Measurements from ENCODE around the gene GAS1.

GAS1 gene

DNA sequence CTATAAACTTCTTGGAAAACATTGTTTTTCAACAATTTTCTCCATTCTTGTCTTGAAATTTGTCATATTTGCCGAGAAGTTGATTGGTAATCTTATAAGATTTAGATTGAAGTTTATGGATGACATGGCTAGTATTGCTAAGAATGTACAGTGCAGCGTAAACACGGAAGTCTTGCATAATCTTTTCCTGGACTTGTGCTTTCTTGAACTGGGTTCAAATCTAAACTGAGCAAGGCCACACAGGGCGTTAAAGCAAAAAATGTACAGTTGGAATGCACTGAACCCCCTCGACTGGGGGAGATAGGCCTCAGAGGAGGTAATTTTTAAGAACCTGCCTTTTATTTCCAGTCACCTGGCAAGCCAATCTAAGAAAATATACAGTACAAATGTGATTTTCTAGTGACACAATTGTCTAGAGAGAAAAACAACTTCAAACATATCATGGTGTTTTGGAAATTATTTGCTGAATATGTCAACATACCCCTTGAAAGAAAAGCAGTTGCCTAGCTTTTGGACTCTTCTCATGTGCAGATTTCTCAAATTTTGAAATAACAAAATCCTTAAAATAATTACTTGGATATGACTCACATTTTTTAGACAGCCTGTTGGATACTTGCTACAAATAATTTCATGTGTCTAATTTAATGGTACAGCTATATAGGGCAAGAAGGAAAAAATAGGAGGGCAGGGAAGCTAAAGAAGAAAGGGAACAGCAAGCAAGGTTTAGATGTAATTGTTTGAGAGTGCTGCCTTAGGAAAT, 18.5 kb upstream of the GAS1 start:
- no peak for DNase-seq (ENCODE audit: low read depth in 2 of 2)

DNA sequence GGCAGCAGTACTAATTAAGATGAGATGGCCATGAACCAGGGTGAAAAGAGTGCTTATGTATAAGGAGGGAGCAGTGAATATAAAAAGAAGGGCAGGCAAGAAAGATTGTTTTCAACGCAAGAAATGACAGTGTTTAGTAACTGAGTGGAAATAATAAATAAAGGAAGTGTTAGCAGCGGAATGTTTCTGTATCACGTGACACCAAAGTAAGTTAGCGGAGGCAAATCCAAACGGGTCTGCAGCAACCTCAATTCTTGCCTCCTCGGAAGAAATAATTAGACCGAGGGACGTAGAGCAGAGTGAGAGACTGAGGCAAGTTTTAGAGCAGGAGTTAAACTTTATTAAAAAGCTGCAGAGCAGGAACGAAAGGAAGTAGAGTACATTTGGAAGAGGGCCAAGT, 15.4 kb upstream of the GAS1 start:
- DNase-seq (ENCODE audit: low read depth in 2 of 2): no peak

DNA sequence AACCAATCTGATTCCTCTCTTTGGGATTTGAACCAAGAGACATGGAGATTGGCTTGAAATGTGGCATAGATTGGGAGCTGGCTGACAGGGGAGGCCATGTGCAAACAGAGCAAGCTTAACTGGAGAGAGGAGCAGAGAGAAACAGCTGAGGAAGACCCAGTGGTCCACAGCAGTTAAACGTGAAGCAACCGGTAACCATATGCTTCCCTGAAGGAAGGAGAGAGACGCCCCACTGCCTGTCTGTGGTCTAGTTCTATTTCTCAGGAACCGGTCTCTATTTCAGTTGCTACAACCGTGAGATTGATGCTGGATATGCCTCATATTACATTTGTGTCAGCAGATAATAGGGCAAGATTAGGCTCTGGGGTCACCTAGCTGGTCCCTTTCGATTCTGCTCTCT, 13.6 kb upstream of the GAS1 start:
- DNase-seq (ENCODE audit: low read depth in 2 of 2): no peak

DNA sequence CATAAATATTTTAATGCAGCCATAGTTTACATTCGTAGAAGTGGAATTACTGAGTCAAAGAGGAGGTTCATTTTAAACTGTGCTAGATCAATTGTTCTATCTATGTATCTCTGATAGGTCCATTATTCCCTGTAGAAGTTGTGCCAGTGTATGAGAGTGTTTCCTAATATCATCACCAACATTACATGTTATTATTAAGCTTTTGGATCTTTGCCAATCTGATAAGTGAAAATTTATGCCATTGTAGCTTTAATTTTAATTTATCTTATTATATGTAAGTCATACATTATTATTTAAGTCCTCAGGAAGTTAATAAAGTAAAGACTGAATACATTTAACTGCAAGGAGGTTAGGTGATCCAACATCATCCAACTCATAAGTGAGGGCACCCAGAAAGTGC, 10.9 kb upstream of the GAS1 start:
- DNase-seq (ENCODE audit: low read depth in 2 of 2): no peak

DNA sequence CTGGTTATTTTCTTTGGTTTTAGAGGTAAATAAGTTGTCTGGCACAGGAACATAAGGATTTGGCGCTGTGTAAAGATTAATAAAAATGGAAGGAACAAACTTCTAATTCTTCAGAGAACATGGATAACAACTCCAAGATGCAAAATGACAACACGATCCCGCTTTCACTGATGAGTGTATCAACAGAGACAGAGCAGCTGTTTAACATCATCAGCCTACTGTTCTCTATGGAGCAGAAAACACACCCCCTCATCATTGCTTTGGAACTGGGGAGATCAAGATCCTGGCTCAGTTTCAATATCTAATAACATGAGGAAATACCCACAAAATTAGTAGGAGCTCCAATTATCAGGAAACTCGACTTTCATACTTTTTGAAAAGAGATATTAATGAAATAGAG, 8.3 kb upstream of the GAS1 start:
- no peak for DNase-seq (ENCODE audit: low read depth in 2 of 2)

DNA sequence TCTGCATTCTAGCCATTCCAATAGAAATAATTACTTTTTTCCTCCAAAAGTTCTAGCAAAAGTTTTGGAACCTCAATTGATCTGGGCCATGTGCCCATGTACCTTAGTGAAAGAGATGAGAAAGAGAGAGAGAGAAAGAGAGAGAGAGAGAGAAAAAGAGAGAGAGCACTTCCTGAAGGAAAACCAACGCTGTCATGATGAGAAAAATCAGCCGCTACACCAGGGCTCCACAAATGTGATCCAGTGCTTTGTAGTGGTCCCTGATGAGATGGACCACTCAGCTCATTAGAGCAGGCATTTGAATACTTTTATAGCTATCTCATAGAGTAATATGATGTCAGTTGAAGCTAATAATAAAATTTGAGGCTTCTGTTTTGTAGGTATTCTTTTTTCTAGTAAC, 7.7 kb upstream of the GAS1 start:
- DNase-seq (ENCODE audit: low read depth in 2 of 2): no peak

DNA sequence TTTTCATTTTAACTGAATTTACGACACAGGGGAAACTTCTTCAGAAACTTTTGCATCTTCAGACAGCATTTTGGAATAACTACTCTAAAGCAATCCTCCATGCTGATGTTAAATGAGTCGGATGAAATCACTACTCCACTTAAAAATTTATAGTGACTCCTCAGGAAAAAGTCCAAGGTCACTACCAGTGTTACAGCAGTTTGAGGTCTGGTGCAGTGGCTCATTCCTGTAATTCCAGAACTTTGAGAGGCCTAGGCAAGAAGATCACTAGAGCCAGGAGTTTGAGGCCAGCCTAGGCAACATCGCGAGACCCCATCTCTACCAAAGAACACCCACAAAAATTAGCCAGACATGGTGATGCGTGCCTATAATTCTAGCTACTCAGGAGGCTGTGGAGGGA, 5.9 kb upstream of the GAS1 start:
- DNase-seq (ENCODE audit: low read depth in 2 of 2): no peak

DNA sequence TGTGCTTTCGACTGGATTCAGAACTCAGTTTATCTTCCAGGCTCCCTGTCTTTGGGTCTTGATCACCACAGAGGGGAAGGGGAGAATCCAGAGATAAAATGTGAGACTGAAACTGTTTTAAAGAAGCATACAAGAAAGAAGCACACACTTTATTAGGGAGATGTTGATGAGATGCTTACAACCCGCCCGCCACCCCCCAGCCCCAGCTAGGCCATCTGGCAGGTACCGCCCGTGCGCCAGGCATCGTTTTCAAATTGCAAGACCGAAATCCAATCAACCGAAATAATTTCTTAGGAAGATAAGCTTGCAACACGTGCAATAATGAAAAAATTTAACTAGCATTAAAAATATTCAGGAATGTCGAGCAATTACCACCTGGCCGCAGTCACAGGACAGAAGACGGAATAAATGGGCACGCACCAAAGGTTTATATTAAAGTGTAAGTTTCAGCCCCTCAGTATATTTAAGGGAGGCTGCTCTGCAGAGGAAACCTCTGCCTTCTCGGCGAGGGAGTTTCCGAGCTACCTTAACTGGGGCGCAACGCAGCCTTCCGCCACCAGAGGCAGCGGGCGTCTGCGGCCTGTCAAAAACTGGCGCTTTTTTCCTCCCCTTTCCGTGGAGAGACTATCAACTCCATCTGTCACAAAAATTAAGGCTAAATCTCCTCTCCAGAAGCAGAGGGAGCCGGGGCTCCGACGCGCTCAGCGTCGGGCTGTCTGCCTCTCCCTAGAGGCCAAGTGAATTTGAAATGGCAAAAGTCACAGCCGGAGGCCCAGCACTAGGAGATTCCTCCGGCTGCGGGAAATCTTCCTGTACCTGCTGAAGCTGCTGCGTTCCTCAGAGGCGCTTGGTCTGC, 996 bp upstream of the GAS1 start:
- peak; percentile 41 to 54 for DNase-seq (ENCODE audit: low read depth in 2 of 2)

DNA sequence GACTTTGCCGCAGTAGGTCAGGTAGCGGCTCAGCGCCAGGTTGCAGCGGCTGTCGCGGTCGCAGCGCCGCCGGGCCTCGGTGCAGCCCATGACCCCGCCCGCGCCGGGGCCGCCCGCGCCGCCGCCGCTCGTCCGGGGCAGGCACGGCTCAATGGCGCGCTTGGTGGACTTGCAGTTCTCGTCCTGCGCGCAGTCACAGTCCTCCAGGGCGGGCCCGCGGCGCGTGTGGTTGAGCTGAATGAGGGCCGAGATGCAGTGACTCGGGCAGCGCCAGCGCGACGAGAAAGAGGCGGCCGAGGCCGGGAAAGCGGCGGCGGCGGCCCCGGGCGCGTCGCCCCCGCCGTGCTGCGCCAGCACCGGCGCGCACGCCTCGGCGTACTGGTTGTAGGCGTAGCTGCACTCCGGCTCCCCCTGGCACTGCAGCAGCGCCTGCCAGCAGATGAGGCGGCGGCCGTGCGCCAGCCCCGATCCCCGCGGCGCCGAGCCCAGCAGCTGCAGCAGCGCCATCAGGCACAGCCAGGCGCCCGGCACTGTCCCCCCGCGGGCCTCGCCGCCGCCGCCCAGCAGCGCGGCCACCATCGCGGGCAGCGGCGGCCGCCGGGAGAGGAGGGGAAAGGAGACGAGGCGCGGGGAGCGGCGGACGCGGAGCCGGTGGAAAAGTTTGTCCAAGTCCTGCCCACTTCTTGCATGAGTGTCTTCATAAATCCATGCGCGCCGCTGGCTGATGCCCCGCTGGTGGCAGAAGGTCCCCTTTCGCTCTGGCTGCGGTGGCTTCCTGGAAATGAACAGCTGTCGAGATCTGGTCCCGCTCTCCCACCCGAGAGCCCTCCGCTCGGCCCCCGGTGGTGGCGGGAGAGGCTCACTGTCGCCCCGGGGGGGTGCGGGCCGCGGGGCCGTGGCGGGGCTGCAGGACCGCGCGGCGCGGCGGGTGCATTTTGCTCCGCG, 833 bp downstream of the GAS1 start:
- DNase-seq (ENCODE audit: low read depth in 2 of 2): peak; percentile 16 to 25

DNA sequence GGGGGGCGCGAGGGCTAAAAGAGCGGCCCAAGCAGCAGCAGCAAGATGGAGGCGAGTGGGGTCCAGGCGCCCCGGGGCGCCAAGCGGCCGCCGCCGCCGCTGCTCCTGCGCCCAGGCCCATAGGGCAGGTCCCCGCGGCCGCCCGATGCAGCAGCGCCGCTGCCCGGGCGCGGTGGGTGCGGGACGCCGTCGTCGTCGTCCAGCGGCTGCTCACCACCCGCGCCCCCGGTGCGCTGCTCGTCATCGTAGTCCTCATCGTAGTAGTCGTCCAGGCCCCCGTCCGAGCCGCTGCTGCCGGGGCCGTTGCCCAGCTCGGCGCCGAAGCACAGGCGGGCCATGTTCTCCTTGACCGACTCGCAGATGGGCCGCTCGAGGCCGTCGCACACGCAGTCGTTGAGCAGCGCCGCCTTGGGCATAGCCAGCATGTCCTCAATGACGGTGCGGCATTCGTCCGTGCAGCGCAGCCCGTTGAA, 1.5 kb downstream of the GAS1 start:
- no peak for DNase-seq (ENCODE audit: low read depth in 2 of 2)

DNA sequence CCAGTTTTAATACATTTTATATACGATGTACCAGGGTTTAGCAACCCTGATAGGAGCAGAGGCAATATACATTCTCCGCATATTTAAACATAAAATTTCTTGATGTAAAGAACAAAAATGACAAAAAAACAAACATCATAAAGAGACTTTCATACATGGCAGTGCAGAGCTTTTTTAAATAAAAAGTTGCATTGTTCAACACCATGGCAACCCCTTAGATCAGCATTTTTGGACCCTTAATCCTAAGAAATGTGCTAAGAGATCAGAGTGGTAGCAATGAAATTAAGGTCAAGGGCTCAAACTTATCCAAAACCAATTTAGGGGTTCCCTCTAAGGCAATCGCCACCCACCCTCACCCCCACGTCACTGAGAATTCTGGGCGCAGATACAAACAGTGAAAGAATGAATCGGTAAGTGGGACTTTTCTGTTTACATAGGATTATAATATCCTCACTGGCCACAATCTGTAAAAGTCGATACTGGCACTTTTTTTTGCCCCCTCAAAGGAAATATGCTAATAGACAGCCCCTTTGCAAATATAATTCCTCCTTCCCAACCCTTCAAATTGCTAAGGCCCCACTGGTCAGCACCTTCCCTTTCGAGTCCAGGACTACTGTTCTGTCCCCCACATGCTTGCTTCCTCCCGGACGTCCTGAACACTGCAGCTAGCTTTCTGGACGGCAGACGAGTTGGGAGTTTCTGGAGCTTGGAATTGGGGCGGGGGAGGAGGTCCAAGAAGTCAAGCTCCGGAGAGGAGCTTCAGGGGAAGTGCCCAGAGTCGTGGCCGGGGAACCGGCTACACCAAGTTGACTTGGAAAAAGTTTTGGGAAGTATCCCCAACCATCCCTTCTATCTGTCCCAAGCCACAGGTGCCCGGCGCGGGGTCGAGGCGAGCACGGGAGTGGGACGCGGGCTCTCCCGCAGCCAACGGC, 2.2 kb downstream of the GAS1 start:
- no peak for DNase-seq (ENCODE audit: low read depth in 2 of 2)

DNA sequence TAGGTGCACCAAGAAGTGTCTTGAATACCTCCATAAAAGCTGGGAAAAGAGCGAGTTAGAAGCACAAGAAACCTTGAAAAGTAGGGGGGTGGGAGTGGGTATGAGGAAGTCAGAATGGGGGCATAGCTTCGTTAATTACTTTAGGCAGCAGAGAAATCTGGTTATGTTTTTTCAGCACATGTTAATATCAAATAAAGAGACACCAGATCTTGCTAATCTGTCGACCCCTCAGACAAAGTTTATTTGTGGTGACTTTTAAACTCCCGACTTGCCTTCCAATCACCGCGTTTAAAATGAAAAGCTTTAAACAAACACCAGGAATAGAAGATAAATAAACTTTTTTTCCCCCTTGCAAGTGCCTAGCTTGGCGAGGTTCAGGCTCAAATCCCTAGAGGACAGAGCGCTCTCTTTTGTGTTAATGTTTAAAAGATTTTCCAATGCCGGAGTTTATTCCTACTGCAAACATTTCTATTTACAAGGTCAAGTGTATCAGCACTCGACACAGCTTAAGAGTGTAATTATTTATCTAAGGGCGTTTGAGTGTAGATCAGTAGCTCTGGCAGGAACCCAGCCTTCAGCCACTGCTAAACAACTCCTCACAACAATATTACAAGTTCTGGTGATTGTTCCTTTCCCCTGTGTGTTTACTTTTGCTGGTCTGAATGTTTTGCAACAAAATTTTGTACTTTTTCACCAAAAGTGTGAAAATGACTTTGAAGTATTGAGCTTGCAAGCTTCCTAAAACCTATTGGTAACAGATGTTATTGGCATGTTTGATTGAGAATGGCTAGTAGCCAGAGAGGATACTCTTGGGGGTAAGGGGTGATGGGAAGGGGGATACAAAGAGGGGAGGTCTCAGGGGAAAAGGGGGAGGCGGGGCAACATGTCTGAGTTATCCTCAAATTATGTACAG, 3.8 kb downstream of the GAS1 start:
- DNase-seq (ENCODE audit: low read depth in 2 of 2): no peak

DNA sequence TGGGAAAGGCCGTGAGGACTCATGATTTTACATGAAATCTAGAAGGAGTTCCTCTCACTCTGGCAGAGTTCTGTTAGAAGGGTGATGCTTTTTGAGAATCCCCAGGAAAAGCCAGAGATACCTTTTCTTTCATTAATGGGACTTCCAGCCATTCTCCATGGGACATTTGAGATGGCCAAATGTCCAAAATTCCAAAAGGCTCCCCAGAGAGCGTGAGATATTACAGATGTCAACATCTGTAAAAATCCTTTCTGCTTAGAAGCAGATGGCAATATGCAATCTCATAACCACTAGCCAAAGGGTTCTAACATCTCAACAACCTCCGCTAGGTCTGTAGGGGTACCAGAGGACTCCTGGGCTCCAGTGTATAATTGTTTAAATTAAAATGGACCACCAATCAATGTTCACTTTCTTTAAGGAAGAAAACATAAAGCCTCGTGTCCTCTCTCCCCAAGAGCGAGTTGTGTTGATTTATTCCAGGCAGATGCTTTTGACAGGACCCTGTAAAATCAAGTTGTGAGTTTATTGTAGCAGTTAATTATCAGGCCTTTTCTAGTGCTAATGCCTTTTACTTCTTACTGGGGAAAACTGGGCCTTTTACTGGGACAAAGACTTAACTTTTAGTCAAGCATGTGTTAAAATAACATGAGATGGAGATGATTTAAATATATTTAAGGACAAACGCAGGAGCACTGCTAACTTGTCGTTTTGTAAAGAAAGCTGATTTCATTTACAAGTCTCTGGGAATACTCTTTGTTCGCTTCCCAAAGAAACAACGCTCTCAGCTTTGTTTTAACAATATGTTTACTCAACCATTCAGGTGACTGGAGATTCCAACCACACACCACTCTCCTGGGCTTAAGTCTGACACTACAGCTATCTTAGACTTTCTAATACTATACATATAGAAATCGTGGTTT, 4.8 kb downstream of the GAS1 start:
- DNase-seq (ENCODE audit: low read depth in 2 of 2): no peak

DNA sequence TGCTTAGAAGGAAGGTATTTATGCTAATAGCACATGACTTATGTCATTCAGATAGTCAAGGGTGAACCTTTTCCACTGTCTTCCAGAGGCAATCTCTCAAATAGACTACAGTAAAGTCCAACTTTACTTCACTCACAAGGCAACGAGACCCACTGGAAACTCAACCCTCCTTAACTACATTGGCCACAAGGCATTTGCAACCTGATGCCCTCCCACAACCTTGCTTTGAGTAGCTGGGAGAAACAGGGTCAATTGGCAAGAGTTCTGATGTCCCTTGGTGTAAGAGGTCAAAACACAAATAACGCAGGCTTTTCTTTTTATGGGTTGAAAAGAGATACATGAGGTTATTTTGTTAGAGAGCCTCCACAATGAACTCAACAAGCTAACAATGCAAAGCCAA, 6.1 kb downstream of the GAS1 start:
- no peak for DNase-seq (ENCODE audit: low read depth in 2 of 2)

DNA sequence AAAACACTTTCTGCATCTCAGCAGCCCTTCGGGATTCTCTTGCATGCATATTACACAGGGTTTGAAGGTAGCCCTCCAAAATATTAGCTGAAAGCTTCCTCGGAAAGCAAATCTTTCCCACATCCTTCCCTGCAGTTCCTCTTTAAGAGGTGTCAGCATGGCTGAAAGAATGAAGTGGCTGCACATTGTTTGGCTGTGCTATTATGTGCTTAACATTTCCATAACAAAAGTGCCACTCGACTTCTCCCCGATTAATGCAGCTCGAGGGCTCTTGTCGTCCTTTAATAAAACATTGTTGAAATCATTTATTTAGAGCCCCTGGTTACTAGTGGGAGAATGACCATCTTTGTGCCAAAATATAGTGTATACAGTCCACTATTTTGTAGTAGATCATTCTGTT, 6.5 kb downstream of the GAS1 start:
- no peak for DNase-seq (ENCODE audit: low read depth in 2 of 2)

DNA sequence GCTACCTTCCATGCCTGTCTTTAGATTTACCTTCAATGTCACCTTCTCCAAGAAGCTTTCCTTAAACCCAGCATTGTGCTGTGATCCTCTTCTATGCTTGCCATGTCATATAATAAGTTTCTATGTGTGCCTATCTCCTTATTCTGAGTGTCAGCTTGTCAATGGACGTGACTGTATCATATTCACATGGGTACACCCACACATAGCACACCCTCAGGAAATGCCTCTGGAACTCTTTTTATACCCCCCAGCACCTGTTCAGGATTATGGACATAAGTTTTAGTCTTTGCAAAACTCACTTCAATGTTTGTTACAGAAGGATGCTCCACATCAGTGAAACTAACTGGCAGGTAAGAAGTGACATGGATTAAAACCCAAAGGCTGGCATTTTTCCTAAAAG, 7.4 kb downstream of the GAS1 start:
- DNase-seq (ENCODE audit: low read depth in 2 of 2): no peak

DNA sequence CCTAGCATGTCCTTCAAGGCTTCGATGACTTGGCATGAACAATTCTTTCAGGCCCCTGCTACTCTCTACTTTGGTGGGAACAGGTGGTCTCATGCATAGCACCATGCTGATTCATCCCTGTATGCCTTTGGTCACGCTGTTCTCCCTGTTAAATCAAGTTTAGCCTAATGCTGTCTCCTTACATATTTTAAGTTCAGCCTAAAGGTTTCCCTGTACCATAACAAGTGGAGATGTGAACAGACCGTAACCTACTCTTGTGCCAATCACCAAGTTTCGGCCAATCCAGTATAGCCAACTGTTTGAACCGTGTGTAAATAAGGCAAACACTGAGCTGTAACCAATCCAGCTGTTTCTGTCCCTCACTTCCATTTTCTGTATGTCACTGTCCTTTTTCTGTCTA, 8.0 kb downstream of the GAS1 start:
- no peak for DNase-seq (ENCODE audit: low read depth in 2 of 2)

DNA sequence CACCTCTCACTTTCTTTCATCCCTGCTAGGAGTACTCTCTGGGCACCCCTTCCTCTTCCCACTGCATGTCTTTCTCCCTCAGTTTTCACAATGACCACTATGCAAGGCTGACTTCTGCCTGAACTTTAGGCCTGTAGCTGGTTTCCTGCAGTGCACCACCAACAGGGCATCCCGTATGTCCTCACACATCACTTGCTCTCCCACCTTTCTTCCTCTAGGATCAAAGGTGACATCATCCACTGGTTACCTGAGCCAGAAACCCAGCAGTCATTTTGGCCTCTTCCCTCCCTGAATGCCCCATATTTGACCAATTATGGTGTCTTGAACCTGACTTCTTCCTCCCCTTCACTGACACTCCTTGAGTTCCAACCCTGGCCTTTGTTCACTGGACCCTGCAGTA, 8.5 kb downstream of the GAS1 start:
- DNase-seq (ENCODE audit: low read depth in 2 of 2): no peak

DNA sequence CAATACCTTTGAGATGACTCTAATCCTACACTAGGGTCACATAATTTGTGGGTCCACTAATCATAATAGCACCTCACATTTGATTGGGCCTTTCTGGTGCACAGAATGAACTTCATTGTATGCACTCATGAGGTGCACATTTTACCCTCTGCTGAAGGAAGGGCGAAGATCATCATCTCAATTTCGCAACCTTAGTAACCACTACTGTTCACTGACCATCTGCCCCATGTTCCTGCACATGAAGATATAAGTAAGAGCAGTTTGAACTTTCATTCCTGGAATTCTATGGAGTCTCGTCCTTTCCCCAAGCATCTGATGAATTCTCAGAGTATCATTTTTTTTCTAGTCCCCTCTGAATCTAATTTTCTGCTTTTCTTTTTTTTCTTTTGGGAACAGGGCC, 21.2 kb downstream of the GAS1 start:
- no peak for DNase-seq (ENCODE audit: low read depth in 2 of 2)

Data from stimulated activated CD8-positive, alpha-beta memory T cell treated with anti-CD3 and anti-CD28 coated beads, Interleukin-7, amount 100 ng/mL, for 1 hour (primary cell).